HG02642 (cell line): ENCODE measurements around the gene MACROH2A2.
"Not testable (repeated sequence)": the region's sequence is repeated elsewhere in the genome, so short reads cannot be mapped to it uniquely, and the experiment has no call there.

Experiments
- ATAC-seq: cut with Tn5 transposase; IDR thresholded peaks from one replicate; pipeline ENCODE4 v1.9.1; 2021; ENCODE audit warnings: mild to moderate bottlenecking; ENCODE audit not compliant: unreplicated experiment, poor library complexity

The MACROH2A2 gene

GRCh38 chr10:70066190-70066589 is 13.5 kb downstream of the MACROH2A2 start:
- ATAC-seq = no peak

GRCh38 chr10:70067586-70067985 is 14.9 kb downstream of the MACROH2A2 start:
- ATAC-seq = no peak

GRCh38 chr10:70068925-70069324 is 16.3 kb downstream of the MACROH2A2 start:
- ATAC-seq = no peak

- no peak for ATAC-seq
These were observed 16.7 kb downstream of the MACROH2A2 start for GRCh38 chr10:70069346-70069745.

- ATAC-seq = no peak
These were observed 18.2 kb downstream of the MACROH2A2 start for GRCh38 chr10:70070834-70071233.

- no peak for ATAC-seq
These were observed 21.5 kb downstream of the MACROH2A2 start for GRCh38 chr10:70074165-70074564.

- ATAC-seq = no peak
These were observed 22.3 kb downstream of the MACROH2A2 start for GRCh38 chr10:70074971-70075370.

- no peak for ATAC-seq
These were observed 25.7 kb downstream of the MACROH2A2 start for GRCh38 chr10:70078329-70078728.

- no peak for ATAC-seq
These were observed 26.3 kb downstream of the MACROH2A2 start for GRCh38 chr10:70078937-70079336.

- ATAC-seq = not testable (repeated sequence)
These were observed 28.1 kb downstream of the MACROH2A2 start for GRCh38 chr10:70080789-70081188.

GRCh38 chr10:70084189-70084588 is 31.5 kb downstream of the MACROH2A2 start:
- no peak for ATAC-seq

- ATAC-seq = no peak
These were observed 33.4 kb downstream of the MACROH2A2 start for GRCh38 chr10:70085975-70086613.

GRCh38 chr10:70087616-70088307 is 35.1 kb downstream of the MACROH2A2 start:
- no peak for ATAC-seq

- no peak for ATAC-seq
These were observed 35.7 kb downstream of the MACROH2A2 start for GRCh38 chr10:70088308-70088698.

GRCh38 chr10:70090013-70090412 is 37.4 kb downstream of the MACROH2A2 start:
- no peak for ATAC-seq

- no peak for ATAC-seq
These were observed 38.3 kb downstream of the MACROH2A2 start for GRCh38 chr10:70090951-70091350.

- no peak for ATAC-seq
These were observed 39.7 kb downstream of the MACROH2A2 start for GRCh38 chr10:70092389-70092718.

- no peak for ATAC-seq
These were observed 40.8 kb downstream of the MACROH2A2 start for GRCh38 chr10:70093335-70093944.

GRCh38 chr10:70094250-70094649 is 41.6 kb downstream of the MACROH2A2 start:
- ATAC-seq = no peak

GRCh38 chr10:70096016-70096704 is 43.5 kb downstream of the MACROH2A2 start:
- no peak for ATAC-seq
